ENCODE data around the gene CBARP.

The CBARP gene

DNA sequence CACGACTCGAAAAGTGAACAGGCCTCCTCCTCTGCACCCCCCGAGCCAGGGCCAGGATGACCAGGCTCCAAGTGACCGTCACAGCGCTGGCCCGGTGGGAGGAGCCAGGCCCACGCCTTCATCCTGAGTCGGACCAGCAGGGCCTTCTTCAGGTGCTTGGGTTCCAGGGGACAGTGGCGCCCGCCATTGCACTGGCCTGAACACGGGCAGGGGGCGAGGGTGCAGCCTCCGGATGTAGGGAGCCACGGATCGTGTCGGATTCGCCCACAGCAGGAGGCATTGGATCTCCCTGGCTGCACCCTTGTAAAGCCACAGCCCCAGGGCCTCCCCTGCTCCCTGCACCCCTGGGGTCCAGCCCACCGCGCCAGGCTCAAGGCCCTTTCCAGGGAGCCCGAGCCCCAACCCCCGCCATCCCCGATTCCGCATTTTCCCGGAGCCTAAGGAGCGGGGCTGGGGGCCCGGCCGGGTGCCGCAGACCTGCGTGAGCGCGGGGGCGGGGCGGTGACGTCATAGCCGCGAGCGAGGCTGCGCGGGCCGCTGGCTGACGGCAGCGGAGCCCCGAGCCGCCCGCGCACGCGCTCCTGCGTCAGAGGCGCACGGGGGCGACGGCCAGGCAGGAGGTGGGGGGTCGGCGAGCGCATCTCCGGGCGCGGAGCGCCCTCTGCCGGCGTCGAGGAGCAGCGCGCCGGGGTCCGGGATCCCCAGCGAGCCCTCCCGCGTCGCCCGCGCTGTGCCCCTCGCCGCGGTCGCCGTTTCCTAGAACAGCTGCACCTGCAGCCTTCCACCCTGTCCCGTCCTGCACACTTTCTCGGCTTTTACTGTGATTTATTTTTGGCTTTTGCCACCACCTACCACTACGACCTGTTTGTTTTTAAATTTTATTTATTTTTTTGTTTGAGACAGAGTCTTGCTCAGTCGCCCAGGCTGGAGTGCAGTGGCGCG is 2.3 kb upstream of the CBARP start:
- DNase-seq (ENCODE audit: low read depth in 2 of 2): peak; percentile 94 to 97

DNA sequence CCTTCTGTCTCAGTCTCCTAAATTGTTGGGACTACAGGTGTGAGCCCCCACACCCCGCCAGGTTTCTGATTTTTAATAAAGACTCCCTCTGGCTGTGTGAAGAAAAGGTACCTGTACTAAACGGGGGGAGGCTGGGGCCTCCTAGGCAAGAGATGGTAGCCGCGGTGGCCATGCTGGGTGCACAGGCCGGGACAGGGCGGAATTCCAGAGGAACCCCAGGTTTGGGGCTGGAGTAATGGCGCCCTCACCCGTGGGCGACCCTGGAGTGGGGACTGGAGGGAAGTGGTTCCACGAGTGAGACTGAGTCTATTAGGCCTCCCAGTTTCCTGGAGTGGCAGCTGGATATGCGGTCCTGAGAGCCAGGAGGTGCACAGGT is 1.6 kb upstream of the CBARP start:
- no peak for DNase-seq (ENCODE audit: low read depth in 2 of 2)

DNA sequence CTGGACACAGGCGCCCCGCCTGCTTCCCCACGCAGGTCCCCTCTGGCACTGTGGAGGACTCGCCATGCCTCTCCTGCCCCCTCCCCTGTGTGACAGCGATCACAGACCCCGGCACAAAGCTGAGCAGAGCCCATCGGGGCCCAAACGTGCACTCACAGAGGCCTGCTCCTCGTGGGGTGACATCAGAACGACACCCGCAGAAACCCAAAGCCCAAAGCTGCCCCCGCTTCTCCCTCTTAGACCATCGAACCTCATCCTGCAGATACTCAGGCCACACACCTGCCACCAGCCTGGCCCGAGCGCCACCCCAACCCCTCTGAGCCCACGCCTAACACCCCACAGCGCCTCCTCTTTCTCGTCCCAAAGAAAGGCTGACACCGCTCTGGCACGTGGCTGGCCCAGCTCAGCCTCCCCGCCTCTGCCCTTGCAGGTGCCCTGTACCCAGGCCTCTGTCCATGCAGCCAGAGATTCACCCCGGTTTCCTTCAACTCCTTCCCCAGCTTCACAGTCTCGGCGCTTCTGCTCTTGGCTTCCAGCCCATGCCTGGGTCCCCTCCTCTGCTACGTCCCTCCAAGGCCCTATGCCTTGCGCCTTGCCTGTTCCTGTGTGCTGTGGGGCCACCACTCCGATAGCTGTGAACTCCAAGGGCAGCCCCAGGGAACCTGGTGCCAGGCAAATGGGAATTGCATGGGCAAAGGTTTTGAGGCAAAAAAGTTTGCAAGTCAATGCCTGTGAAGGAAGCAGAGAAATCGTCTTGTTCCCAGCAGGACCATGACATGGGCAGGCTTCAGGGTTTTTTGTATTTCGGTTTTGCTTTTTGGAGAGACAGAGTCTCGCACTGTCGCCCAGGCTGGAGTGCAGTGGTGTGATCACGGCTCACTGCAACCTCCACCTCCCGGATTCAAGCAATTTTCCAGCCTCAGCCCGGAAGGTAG is 831 bp upstream of the CBARP start:
- no peak for DNase-seq (ENCODE audit: low read depth in 2 of 2)

DNA sequence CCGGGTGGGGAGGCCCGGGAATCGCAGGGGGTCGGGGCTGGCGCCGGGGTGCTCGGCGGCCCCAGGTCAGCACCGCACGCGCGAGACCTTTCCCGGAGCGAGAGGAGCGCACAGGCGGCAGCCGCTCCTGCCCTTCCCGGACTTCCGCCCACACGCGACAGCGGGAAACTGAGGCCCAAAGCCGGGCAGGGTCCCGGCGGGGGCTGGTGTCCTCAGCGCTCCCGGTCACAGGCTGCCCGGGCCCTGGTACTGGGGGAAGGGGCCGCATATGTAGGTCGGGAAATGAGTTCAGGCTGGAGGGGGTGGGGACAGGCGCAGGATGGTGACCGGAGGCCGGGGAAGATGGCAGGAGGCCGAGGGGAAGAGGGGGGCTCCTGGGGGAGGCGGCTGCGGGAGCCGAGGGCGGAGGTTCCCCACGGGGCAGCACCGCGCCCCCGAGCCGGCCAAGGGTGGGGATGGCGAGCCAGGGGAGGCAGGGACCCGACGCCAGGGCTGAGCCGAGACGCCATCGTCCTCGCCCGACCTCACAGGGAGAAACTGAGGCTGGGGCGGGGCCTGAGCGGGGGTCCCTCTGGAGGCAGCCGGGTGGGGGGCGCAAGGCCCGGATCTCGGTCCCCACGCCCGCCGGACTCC is 662 bp downstream of the CBARP start:
- DNase-seq (ENCODE audit: low read depth in 2 of 2): no peak

DNA sequence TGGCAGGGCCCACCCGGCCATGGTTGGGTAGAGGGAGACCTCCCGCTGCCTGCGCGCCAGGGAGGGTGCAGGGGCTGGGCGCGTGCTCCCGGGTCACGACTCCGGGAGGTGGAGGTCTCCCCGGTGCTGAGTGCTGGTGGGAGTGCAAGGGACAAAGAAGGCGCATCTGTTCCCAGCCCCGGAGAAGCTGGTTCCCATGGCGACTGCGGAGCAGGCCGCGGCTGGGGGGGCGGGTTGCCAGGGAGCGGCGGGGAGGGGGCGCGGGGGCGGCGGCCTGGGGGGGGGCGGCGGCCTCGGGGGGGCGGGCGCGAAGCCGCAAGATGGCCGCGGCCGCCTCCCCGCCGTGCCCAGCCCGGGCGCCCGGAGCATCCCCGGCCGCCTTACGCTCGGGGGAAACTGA is 1.2 kb downstream of the CBARP start:
- no peak for DNase-seq (ENCODE audit: low read depth in 2 of 2)

DNA sequence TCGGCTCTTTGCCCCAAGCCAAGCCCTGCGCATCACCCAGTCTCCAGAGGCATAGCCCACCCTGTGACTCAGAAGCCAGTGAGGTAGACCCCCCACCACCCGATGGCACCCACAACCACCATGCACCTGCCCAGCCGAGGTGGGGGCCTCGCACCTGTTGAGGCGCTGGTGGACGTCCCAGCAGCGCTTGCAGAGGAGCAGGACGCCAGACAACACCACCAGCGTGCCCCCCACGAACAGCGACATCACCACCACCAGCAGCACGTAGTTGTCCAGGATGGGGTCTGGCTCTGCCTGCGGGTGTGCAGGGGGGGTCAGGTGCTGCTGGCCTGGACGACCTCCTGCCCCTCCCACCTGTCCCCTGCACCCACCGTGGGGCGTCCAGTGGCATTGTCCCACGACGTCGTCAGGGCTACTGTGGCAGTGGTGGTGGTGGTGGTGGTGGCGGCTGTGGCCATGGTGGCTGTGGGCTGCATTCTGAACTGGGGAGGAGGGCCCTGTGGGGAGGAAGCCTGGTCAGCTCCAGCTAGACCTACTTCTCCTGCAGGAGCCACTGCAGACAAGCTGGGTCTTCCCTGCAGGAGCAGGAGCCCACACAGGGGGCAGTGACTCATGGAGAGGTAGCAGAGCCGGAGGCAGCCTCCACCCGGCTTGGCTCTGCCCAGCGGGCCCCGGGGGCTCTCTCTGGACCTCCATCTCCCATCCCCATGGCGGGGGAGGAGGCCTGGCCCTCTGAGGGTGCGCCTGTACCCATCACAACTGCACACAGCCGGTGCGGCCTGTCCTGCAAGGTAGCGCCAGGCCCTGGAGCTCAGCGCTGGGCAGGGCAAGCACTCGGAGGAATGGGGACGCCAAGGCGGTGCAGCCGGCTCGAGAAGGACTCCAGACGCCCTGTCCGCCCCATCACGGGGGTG is 1.9 kb downstream of the CBARP start:
- DNase-seq (ENCODE audit: low read depth in 2 of 2): no peak

DNA sequence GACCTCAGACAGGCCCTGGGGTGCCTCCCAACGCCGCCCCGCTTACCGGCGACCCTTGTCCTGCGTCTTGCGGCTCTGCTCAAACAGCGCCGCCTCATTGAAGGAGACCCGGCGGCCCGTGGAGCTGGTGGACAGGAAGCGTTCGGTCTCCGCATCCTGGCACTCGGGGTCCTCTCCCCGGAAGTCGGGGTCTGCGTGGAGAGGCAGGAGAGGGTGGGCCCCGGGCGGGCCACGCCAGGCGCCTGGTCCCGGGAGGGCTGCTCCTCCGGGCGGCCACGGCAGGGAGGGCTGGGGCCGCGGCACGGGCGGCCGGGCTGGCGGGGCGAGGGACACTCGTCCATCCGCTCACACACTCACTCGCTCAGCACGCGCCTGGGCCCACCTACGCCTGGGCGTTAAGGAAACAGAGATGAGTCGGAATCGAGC is 2.8 kb downstream of the CBARP start:
- DNase-seq (ENCODE audit: low read depth in 2 of 2): no peak

DNA sequence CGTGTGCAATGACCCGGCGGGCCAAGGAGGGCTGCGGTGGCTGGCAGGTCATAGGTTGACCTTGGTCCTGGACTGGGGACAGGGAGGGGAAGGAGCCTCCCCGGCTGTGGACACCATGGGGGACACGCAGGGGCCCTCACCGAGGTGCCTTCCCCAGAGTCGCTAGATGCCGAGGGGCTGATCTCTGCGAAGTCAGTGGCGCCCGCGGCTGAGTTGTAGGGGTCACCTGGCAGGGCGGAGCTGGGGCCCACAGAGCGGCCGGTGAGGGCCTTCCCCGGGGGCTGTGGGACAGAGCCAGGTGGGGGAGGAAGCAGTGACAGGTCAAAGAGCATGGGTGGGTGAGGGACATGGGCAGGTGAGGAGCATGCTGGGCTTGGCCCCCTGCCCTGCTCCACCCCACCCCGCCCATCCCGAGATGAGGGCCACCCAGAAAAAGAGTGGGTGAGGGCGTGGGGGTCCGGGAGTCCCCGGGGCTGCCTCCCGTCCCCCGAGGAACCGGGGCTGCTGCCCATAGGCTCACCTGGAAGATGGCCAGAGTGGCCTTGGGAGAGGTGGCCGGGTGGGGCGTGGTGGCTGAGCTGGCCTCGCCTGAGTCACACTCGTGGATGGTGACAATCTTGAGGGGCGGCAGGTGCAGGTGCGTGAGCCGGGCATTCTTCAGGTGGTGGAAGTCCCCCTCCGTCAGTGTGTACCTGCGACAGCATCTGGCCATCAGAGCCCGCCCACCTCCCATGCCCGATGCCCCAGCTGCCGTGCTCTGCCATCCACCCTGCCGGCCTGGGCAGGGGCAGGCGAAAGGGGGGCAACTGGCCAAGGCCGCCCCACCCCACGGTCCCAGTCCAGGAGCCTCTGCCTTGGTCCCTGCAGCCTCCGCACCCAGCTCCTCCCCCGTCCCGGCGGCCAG is 3.5 kb downstream of the CBARP start:
- no peak for DNase-seq (ENCODE audit: low read depth in 2 of 2)

DNA sequence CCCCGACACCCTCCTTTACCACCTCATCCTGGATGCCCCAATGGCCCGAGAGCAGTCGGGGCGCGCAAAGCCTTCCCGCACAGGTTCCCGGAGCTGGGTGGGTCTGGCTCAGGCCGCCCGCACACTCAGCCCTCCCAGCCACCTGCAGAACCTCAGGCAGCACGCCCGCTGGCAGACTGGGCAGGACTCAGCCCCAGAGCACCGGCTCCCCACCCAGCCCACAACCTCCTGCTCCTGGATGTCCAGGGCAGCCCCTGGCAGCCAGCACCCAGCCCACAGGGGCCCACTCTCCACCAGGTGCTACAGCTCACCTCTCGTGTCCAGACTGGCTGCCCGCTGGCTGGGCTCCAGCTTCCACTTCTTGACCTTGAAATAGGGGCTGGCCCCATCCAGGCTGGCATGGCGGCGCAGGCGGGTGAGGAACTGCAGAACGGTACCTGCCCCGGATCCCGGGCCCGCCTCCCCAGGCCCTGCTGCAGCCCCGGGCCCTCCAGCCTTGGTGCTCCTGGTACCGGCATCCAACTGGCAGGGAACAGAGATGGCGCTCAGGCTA is 4.6 kb downstream of the CBARP start:
- no peak for DNase-seq (ENCODE audit: low read depth in 2 of 2)

DNA sequence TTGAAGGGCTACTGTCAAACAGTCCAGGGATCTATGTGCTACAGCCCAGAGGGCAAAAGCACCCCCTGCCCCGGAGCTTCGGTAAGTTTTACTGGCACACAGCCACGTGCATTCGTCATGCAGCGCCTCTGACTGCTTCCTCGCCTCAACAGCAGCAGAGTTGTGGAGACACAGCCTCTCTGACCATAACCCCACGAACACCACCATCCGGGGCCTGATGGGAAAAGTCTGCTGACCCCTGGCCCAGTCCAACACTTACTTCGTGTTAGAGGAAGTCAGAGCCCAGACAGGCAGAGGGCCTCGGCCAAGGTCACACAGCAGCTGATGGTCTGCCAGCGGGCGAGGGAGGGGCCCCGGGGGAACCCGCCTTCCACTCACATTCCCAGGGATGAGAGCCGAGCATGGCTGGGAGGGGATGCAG is 5.1 kb downstream of the CBARP start:
- DNase-seq (ENCODE audit: low read depth in 2 of 2): no peak

DNA sequence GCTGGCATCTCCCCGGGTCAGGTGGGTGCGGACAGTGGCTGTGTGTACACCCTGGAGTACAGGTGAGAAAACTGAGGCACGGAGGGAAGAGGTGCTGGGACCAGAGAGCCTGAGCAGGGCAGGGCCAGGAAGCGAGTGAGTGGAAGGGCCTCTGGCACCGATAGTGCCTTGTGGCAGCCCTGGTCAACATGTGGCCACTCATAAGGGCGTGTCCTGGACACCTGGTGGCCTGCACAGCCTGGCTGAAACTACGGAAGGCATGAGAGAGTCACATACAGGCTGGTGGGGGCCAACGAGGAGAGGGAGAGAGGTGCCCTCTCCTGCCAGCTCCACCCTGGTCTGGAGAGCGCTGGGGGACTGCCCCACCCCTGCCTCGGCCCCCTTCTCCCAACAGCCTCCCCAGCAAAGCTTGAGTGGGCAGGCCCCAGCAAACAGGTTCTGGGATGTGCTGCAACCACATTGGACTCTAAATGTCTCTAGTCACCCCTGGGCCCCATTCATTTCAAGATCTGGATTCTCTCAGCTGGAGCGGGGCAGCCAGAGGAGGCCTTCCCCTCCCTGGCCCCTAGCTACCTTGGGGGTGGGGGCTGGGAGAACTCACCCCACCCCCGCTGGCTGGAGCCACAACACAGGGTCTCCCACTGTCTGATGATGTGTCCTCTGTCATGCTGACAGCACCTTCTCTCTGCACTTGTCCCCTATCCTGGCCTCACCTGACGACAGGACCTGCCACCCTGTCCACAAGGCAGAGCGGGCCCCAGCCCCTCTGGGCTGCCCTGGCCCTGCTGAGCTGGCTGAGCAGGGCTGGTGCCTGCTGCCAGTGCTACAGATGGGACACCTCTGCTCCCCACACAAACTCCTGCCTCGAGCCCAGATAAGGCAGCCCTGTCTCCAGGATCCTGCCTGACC is 5.8 kb downstream of the CBARP start:
- no peak for DNase-seq (ENCODE audit: low read depth in 2 of 2)

DNA sequence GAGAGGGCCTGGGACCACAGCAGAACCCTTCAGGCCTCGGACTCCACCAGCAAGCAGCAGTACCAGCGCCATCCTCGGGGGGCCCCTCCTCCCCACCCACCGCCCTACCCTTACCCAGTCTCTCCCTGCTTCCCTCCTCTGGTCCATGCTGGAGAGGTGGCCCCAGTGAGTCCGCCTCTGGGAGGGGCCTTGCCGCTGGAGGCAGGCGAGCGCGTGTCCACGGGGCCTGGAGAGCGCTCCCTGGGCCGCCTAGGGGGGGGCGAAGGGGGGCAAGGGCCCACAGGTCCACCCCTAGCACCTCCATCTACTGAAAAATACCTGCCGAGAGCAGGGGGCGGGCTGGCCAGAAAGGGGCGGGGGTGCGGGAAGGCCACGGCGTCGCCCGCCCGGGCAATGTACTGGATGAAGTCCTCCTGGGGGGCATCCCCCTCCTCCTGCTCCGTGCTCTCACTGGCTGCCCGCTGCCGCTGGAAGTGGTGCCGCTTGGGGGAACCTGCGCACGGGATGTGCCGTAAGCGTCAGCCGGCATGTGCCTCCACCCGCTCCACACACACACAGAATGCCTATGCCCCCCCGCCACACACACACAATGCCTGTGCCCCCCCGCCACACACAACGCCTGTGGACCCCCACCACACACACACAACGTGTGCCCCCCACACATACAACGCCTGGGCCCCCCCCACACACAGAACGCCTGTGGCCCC is 6.9 kb downstream of the CBARP start:
- no peak for DNase-seq (ENCODE audit: low read depth in 2 of 2)

DNA sequence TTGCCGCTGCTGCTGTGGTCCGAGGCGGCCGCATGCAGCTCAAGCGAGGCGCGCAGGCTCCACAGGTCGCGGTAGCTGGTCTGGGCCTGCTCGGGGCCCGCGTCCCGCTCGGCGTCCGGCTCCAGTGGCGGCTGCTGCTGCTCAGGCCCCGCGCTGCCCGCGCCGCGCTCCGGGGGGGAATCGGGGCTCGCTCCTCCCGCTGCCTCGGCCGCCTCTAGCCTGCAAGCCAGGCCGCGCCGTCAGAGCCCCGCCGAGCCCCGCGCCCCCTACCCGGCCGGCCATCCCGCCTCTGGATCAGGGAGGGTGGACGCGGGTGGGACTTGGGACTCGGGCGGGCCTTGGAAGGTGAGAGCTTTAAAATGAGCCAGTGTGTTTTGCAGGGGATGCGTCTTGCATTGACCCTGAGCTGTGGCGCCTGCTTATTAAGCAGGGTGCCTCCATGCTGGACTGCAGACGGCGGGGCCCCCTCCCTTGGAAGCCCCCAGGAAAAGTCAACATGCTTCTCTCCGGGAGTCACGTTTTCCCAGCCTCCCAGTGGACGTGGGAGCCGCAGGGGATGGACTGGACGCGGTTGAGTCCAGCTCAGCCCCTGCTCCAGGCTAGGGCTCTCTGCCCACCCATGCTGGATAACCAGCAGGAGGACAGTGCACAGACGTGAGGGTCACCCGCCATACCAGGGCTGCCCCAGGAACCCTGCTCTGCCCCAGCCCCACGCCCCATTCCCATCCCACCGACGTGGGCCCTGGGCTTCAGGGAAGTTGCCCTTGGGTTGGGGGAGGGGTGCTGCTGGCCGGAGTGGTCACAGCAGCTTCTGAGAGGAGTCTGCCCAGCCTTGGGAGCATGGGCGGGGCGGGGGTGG is 7.7 kb downstream of the CBARP start:
- DNase-seq (ENCODE audit: low read depth in 2 of 2): no peak

DNA sequence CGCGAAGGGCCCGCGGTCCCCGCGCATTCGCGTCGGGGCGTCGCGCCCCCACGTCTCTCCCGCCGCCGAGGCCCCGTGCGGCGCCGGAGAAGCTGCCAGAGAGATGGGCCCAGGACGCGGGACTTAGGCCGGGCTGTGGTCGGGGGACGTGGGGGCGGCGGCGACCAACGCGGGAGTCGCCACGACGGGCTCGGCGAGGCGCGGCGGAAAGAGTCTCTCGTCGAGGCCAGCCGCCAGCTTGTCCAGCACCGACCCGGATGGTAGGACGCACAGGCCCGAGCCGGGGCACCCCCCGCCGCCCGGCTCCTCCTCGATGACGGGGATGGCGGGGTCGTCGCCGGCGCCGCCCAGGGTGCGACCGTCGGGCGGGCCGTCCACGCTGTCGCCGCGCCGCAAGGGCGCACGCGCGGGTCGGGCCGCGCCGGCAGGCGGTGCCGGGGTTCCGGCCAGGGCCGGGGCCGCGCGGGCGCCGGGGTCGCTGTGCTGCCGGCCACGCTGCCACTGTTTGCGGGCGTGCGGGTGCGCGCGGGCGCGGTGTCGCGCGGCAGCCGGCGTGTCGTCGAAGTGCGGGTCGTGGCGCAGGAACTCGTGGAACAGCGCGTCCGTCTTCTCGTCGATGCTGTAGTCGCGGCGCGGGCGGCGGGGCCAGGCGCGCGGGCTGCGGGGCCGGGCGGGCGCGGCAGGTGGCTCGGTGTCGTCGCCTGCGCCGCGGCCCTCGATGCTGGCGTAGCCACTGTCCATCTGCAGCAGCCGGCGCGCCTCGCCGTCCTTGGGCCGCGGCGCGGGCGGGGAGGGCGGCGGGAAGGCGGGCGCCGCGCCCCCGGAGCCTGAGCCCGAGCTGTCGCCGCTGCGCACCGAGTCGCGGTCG is 8.5 kb downstream of the CBARP start:
- DNase-seq (ENCODE audit: low read depth in 2 of 2): no peak

DNA sequence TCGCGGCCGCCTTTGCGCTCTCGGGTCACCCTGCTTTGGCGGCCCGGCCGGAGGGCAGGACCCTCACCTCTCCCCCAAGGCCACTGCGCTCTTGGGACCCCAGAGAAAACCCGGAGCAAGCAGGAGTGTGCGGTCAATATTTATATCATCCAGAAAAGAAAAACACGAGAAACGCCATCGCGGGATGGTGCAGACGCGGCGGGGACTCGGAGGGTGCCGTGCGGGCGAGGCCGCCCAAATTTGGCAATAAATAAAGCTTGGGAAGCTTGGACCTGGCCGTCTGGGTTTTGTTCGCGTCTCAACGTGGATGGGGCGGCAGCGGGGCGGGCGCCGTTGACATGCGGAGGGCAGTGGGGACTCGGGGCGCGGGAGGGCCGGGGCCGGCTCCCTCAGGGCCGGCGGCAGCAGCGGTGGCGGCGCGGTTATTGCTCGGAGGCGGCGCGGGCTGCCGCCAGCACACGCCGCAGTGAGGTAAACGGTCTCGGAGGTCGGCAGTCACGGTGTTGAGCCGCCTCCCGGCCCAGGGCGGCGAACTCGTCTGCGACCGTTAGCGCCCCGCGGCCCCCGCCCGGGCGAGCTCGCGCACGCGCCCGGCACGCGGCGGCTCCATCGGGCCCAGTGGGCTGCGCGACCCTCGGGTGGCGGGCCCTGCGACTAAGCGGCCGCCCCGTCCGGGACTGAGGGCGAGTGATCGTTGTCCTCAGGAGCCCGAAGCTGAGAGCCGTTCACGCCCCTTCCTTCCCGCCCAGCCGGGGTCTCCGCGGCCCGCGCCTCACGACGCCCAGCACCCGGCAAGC is 9.4 kb downstream of the CBARP start:
- no peak for DNase-seq (ENCODE audit: low read depth in 2 of 2)
